Peyer's patch (tissue), 4 donors: Measurements from ENCODE around the gene ASPN.

Experiments used
- CTCF ChIP-seq, 6 experiments: fragments of 450-650 bp in 4 of 6; fragments of 200-600 bp in 2 of 6; sonication (generic) in 1 of 6; IDR thresholded peaks; one replicate each; pipeline ENCODE4 v1.5.1; 2017 to 2019; ENCODE audit warnings: antibody characterized with exemption in 6 of 6, mild to moderate bottlenecking in 3 of 6, moderate library complexity in 1 of 6
- POLR2A ChIP-seq, 2 donors: fragments of 450-650 bp; IDR thresholded peaks; one replicate each; pipeline ENCODE4 v1.5.1; 2017; ENCODE audit warnings: antibody characterized with exemption in 2 of 2, mild to moderate bottlenecking in 2 of 2, moderate library complexity in 2 of 2

GRCh38 chr9:92478783-92479182, 3.5 kb downstream of the ASPN start:
- no peak for TF ChIP-seq CTCF (IDR thresholded peaks at IDR 0.05)
- TF ChIP-seq POLR2A (IDR thresholded peaks at IDR 0.05): no peak
